ENCODE data around the gene CHGA. TPM values are rescaled to one million over a fixed set of nuclear protein-coding genes. Genes with fewer than 3 reads are reported as not detected.

CHGA gene
- total RNA-seq, 4 donors from 2014 or later: 0.55 TPM; not detected in 3

- Histone ChIP-seq H3K36me3 (peaks cover 40% of the 10 kb centered on the region), H3K4me3 (no peak overlapping the region), H3K9me3 (no peaks in the 10 kb centered on the region), H3K27ac (no peak overlapping the region), H3K4me1 (no peaks in the 10 kb centered on the region), H3K27me3 (no peaks in the 10 kb centered on the region)
- WGBS: 86% methylated on average over 10 of the region's 10 CpGs
- TF ChIP-seq EP300 (IDR thresholded peaks at IDR 0.05): no peak
- no peak for TF ChIP-seq POLR2A (IDR thresholded peaks at IDR 0.05)
- no peak for TF ChIP-seq POLR2AphosphoS5 (IDR thresholded peaks at IDR 0.05)
- TF ChIP-seq CTCF (IDR thresholded peaks at IDR 0.05): no peak
- DNase-seq (ENCODE audit: low spot score in 2 of 2): no peak
Observed at GRCh38 chr14:92959189-92959531, 36.2 kb downstream of the CHGA start.

- peaks cover 40% of the 10 kb centered on the region for H3K36me3 ChIP-seq
- WGBS: 84% methylated on average over 18 of the region's 30 CpGs
- no peaks in the 10 kb centered on the region for H3K9me3 ChIP-seq
- no peak for DNase-seq (ENCODE audit: low spot score in 2 of 2)
- H3K4me3 ChIP-seq: no peak overlapping the region
- no peak overlapping the region for H3K27ac ChIP-seq
- no peaks in the 10 kb centered on the region for H3K4me1 ChIP-seq
- no peaks in the 10 kb centered on the region for H3K27me3 ChIP-seq
- TF ChIP-seq EP300 (IDR thresholded peaks at IDR 0.05) (no peak), POLR2AphosphoS5 (IDR thresholded peaks at IDR 0.05) (no peak), POLR2A (IDR thresholded peaks at IDR 0.05) (no peak), CTCF (IDR thresholded peaks at IDR 0.05) (no peak)
Observed at GRCh38 chr14:92959761-92960680, 37.1 kb downstream of the CHGA start.

GRCh38 chr14:92960706-92961566, 38.0 kb downstream of the CHGA start:
- DNase-seq (ENCODE audit: low spot score in 2 of 2): no peak
- Histone ChIP-seq H3K36me3 (peaks cover 40% of the 10 kb centered on the region), H3K4me1 (no peaks in the 10 kb centered on the region), H3K9me3 (no peaks in the 10 kb centered on the region), H3K27me3 (no peaks in the 10 kb centered on the region), H3K27ac (no peak overlapping the region), H3K4me3 (no peak overlapping the region)
- TF ChIP-seq EP300 (IDR thresholded peaks at IDR 0.05): no peak
- TF ChIP-seq CTCF (IDR thresholded peaks at IDR 0.05): no peak
- TF ChIP-seq POLR2AphosphoS5 (IDR thresholded peaks at IDR 0.05): no peak
- TF ChIP-seq POLR2A (IDR thresholded peaks at IDR 0.05): no peak
- 77% methylated on average over 8 of the region's 18 CpGs for WGBS

GRCh38 chr14:92961567-92961855, 38.6 kb downstream of the CHGA start:
- WGBS: 91% methylated on average over 7 of the region's 7 CpGs
- Histone ChIP-seq H3K4me1 (no peaks in the 10 kb centered on the region), H3K4me3 (no peak overlapping the region), H3K9me3 (no peaks in the 10 kb centered on the region), H3K27ac (no peak overlapping the region), H3K27me3 (no peaks in the 10 kb centered on the region), H3K36me3 (peaks cover 40% of the 10 kb centered on the region)
- TF ChIP-seq POLR2AphosphoS5 (IDR thresholded peaks at IDR 0.05) (no peak), EP300 (IDR thresholded peaks at IDR 0.05) (no peak), POLR2A (IDR thresholded peaks at IDR 0.05) (no peak), CTCF (IDR thresholded peaks at IDR 0.05) (no peak)
- DNase-seq (ENCODE audit: low spot score in 2 of 2): no peak
